HEK293T (cell line): ENCODE data around the gene MACROD2.

Experiments used
- BHLHE40 ChIP-seq: fragments of 450-650 bp; IDR thresholded peaks from 2 replicates; pipeline ENCODE4 v1.6.1; 2016; ENCODE audit warnings: mild to moderate bottlenecking, moderate library complexity, borderline replicate concordance
- ELF4 ChIP-seq: fragments of 450-650 bp; IDR thresholded peaks from 2 replicates; pipeline ENCODE4 v1.6.1; 2017; ENCODE audit warnings: antibody characterized with exemption
- FOXK2 ChIP-seq: fragments of 450-650 bp; IDR thresholded peaks from 2 replicates; pipeline ENCODE4 v1.6.1; 2016; ENCODE audit warnings: mild to moderate bottlenecking
- FOXM1 ChIP-seq: fragments of 450-650 bp; IDR thresholded peaks from 2 replicates; pipeline ENCODE4 v1.6.1; 2017; ENCODE audit warnings: mild to moderate bottlenecking, borderline replicate concordance
- LEF1 ChIP-seq: fragments of 450-650 bp; IDR thresholded peaks from 2 replicates; pipeline ENCODE4 v1.6.1; 2017; ENCODE audit warnings: mild to moderate bottlenecking, borderline replicate concordance
- NFRKB ChIP-seq: fragments of 450-650 bp; IDR thresholded peaks from 2 replicates; pipeline ENCODE4 v1.6.1; 2016; ENCODE audit warnings: mild to moderate bottlenecking, moderate library complexity
- PKNOX1 ChIP-seq: fragments of 450-650 bp; IDR thresholded peaks from 2 replicates; pipeline ENCODE4 v1.6.1; 2016
- SUZ12 ChIP-seq: fragments of 450-650 bp; IDR thresholded peaks from 2 replicates; pipeline ENCODE4 v1.6.1; 2016; ENCODE audit warnings: mild to moderate bottlenecking
- ZNF384 ChIP-seq: fragments of 450-650 bp; IDR thresholded peaks from 2 replicates; pipeline ENCODE4 v1.6.1; 2016

- TF ChIP-seq PKNOX1 (no peak), NFRKB (no peak), FOXM1 (no peak), LEF1 (no peak), FOXK2 (no peak), ZNF384 (no peak), SUZ12 (no peak), BHLHE40 (no peak), ELF4 (no peak)
These were observed 952.2 kb downstream of the MACROD2 start for GRCh38 chr20:14947536-14947935.
